OCI-LY7 (cell line): Measurements from ENCODE around the gene NTM. TPM values are rescaled to one million over a fixed set of nuclear protein-coding genes. Genes with fewer than 3 reads are reported as not detected.

Experiments used
- BruUV-seq: library from RNA; stranded (reverse); fragments of 400-500 nt; replicated peaks from 2 replicates; lab custom pipeline; 2021; lab: Mats Ljungman, UMichigan
- CTCF ChIA-PET: fragments of 300-600 bp; sonication (Branson Sonifier 250); formaldehyde crosslinking; loops from one replicate; lab custom pipeline; 2022; ENCODE audit warnings: antibody characterized with exemption; ENCODE audit not compliant: unreplicated experiment; lab: Charles Lee
- POLR2A ChIA-PET: fragments of 300-600 bp; sonication (Branson Sonifier 250); formaldehyde crosslinking; loops from one replicate; lab custom pipeline; 2022; ENCODE audit warnings: antibody characterized with exemption; lab: Charles Lee
- DNase-seq: peaks from one replicate; pipeline ENCODE4 v3.0.0-alpha.2; 2015; ENCODE audit warnings: low spot score
- H2AFZ ChIP-seq: fragments of 200-600 bp; sonication (generic), shearing (Covaris generic); 2 replicates; pipeline ENCODE4 v1.6.1; 2014; ENCODE audit warnings: mild to moderate bottlenecking, antibody characterized with exemption, low read length, moderate library complexity
- H3K27ac ChIP-seq: fragments of 200-600 bp; sonication (generic); 2 replicates; pipeline ENCODE4 v1.5.1; 2014; ENCODE audit warnings: mixed run types, low read depth, mild to moderate bottlenecking, moderate library complexity, low read length, inconsistent platforms; ENCODE audit not compliant: poor library complexity, severe bottlenecking
- H3K36me3 ChIP-seq: fragments of 200-600 bp; sonication (generic); 2 replicates; pipeline ENCODE4 v1.6.1; 2014; ENCODE audit warnings: mild to moderate bottlenecking, antibody characterized with exemption, low read length, moderate library complexity, mixed read lengths; ENCODE audit not compliant: insufficient read depth
- H3K4me1 ChIP-seq: fragments of 200-600 bp; sonication (generic); 2 replicates; pipeline ENCODE4 v1.5.1; 2014; ENCODE audit warnings: mild to moderate bottlenecking, low read length; ENCODE audit not compliant: insufficient read depth, poor library complexity, severe bottlenecking
- H3K4me2 ChIP-seq: fragments of 200-600 bp; sonication (generic); 2 replicates; pipeline ENCODE4 v1.6.1; 2014; ENCODE audit warnings: mild to moderate bottlenecking, low read length
- H3K4me3 ChIP-seq: fragments of 200-600 bp; sonication (generic); 2 replicates; pipeline ENCODE4 v1.5.1; 2014; ENCODE audit warnings: mild to moderate bottlenecking, low read depth, low read length; ENCODE audit not compliant: poor library complexity, severe bottlenecking
- H3K79me2 ChIP-seq: fragments of 200-600 bp; sonication (generic); 2 replicates; pipeline ENCODE4 v1.6.1; 2016; ENCODE audit warnings: low read depth, mild to moderate bottlenecking, low read length, moderate library complexity, mixed read lengths; ENCODE audit not compliant: insufficient read depth
- H3K9me2 ChIP-seq: fragments of 200-600 bp; sonication (generic); 2 replicates; pipeline ENCODE4 v1.6.1; 2016; ENCODE audit warnings: mild to moderate bottlenecking, low read length, mixed read lengths; ENCODE audit not compliant: insufficient read depth
- H3K9me3 ChIP-seq: fragments of 200-600 bp; sonication (generic); 2 replicates; pipeline ENCODE4 v1.6.1; 2014; ENCODE audit warnings: mild to moderate bottlenecking, mixed run types, low read length, mixed read lengths
- H4K20me1 ChIP-seq: fragments of 200-600 bp; sonication (generic); 2 replicates; pipeline ENCODE4 v1.6.1; 2014; ENCODE audit warnings: mild to moderate bottlenecking, antibody characterized with exemption, low read length, moderate library complexity, mixed read lengths; ENCODE audit not compliant: insufficient read depth
- EZH2phosphoT487 ChIP-seq: fragments of 200-600 bp; sonication (generic); IDR thresholded peaks from 2 replicates; pipeline ENCODE4 v1.6.1; 2018; ENCODE audit warnings: low read depth, borderline replicate concordance, mild to moderate bottlenecking, mixed run types, antibody characterized with exemption, low read length, moderate library complexity, mixed read lengths
- intact Hi-C: fragments of 100-400 bp; cut with micrococcal nuclease; formaldehyde crosslinking; loops from one replicate; pipeline ENCODE4 v1.10.0; 2022; ENCODE audit not compliant: unreplicated experiment
- total RNA-seq, 2 experiments: library from RNA; depleted of rRNA in 1 of 2; stranded (reverse); fragments of >200 nt in 1 of 2; shearing (Covaris generic) in 1 of 2; gene quantifications; 2 replicates each; pipeline ENCODE4 v1.2.3, GENCODE V29; 2014 to 2022
- TF ChIP-seq, protein P1 (sequence below): fragments of 200-600 bp; sonication (generic); conservative IDR thresholded peaks from 2 replicates; pipeline ENCODE4 v1.5.1; 2014; ENCODE audit warnings: mild to moderate bottlenecking, antibody characterized with exemption, low read length, moderate library complexity, mixed read lengths

NTM gene
- total RNA-seq, 2 experiments from 2014 or later: not detected

- no peak overlapping the region for H3K27ac ChIP-seq
- H3K79me2 ChIP-seq: no peaks in the 10 kb centered on the region
- no peaks in the 10 kb centered on the region for H3K9me2 ChIP-seq
- no peaks in the 10 kb centered on the region for H3K4me1 ChIP-seq
- H3K4me3 ChIP-seq: no peak overlapping the region
- no peak for TF ChIP-seq EZH2phosphoT487
- TF ChIP-seq, protein P1, sequence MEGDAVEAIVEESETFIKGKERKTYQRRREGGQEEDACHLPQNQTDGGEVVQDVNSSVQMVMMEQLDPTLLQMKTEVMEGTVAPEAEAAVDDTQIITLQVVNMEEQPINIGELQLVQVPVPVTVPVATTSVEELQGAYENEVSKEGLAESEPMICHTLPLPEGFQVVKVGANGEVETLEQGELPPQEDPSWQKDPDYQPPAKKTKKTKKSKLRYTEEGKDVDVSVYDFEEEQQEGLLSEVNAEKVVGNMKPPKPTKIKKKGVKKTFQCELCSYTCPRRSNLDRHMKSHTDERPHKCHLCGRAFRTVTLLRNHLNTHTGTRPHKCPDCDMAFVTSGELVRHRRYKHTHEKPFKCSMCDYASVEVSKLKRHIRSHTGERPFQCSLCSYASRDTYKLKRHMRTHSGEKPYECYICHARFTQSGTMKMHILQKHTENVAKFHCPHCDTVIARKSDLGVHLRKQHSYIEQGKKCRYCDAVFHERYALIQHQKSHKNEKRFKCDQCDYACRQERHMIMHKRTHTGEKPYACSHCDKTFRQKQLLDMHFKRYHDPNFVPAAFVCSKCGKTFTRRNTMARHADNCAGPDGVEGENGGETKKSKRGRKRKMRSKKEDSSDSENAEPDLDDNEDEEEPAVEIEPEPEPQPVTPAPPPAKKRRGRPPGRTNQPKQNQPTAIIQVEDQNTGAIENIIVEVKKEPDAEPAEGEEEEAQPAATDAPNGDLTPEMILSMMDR: no peak
- no peaks in the 10 kb centered on the region for H3K9me3 ChIP-seq
- H2AFZ ChIP-seq: no peak overlapping the region
- no peaks in the 10 kb centered on the region for H3K36me3 ChIP-seq
- no peak overlapping the region for H3K4me2 ChIP-seq
- DNase-seq: no peak
- CTCF ChIA-PET: no interaction called here
- H4K20me1 ChIP-seq: no peaks in the 10 kb centered on the region
- no TSS peak for BruUV-seq
- POLR2A ChIA-PET: no interaction called here
- intact Hi-C loops: no loop called here
Measured at GRCh38 chr11:132288036-132288435, 917.6 kb downstream of the NTM start.

- no peaks in the 10 kb centered on the region for H3K9me2 ChIP-seq
- no peak overlapping the region for H3K27ac ChIP-seq
- ChIA-PET POLR2A (interaction anchor here (0.7 kb wide), 1 partner anchor 65 kb away, joined by 3 read pairs; no protein-coding TSS in a partner anchor), CTCF (no interaction called here)
- H3K36me3 ChIP-seq: no peaks in the 10 kb centered on the region
- no peaks in the 10 kb centered on the region for H3K9me3 ChIP-seq
- no peaks in the 10 kb centered on the region for H3K4me1 ChIP-seq
- H2AFZ ChIP-seq: no peak overlapping the region
- H3K4me2 ChIP-seq: no peak overlapping the region
- no peak overlapping the region for H3K4me3 ChIP-seq
- intact Hi-C loops: no loop called here
- no peak for TF ChIP-seq EZH2phosphoT487
- TF ChIP-seq, protein P1: no peak
- DNase-seq: no peak
- BruUV-seq: no TSS peak
- H4K20me1 ChIP-seq: no peaks in the 10 kb centered on the region
- H3K79me2 ChIP-seq: no peaks in the 10 kb centered on the region
Measured at GRCh38 chr11:132289590-132290256, 919.3 kb downstream of the NTM start.

DNA sequence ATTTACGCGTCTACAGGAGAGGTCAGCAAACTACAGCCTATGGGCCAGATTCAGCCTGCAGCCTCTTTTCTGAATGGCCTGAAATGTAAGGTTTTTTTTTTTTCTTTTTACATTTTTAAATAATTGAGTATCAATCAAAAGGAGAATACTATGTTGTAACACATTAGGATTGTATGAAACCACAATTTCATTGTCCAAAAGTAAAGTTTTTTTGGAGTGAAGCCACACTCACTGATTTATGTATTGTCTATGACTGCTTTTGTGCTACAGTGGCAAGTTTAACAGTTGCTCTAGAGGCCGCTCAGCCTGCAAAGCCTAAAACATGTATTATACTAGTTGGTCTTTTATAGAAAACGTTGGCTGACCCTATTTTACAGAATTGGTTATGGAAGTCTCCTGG lies 923.2 kb downstream of the NTM start:
- intact Hi-C loops: no loop called here
- no peak overlapping the region for H3K27ac ChIP-seq
- H3K9me3 ChIP-seq: no peaks in the 10 kb centered on the region
- no peak overlapping the region for H2AFZ ChIP-seq
- ChIA-PET CTCF (no interaction called here), POLR2A (interaction anchor here (0.7 to 0.8 kb wide), 2 partner anchors 92 to 1494 kb away, joined by 3 to 4 read pairs; no protein-coding TSS in a partner anchor)
- H3K36me3 ChIP-seq: no peaks in the 10 kb centered on the region
- DNase-seq: no peak
- H3K79me2 ChIP-seq: no peaks in the 10 kb centered on the region
- H3K9me2 ChIP-seq: no peaks in the 10 kb centered on the region
- no peaks in the 10 kb centered on the region for H3K4me1 ChIP-seq
- TF ChIP-seq, protein P1: no peak
- no peaks in the 10 kb centered on the region for H4K20me1 ChIP-seq
- no peak overlapping the region for H3K4me3 ChIP-seq
- H3K4me2 ChIP-seq: no peak overlapping the region
- no TSS peak for BruUV-seq
